NCI-H510A (cell line): ENCODE results near the gene MLPH.

ENCODE experiments used
- DNase-seq: peaks from one replicate; lab custom pipeline; 2025; lab: John Stamatoyannopoulos, UW

Gene MLPH

GRCh38 chr2:237546040-237546875 lies 59.2 kb downstream of the MLPH start:
- no peak for DNase-seq

GRCh38 chr2:237546876-237547395 lies 59.9 kb downstream of the MLPH start:
- DNase-seq, result no peak

- no peak for DNase-seq
These were observed 60.9 kb downstream of the MLPH start for GRCh38 chr2:237547841-237548416.

- no peak for DNase-seq
These were observed 62.2 kb downstream of the MLPH start for GRCh38 chr2:237549216-237549615.

GRCh38 chr2:237549643-237550415 lies 62.8 kb downstream of the MLPH start:
- DNase-seq, result no peak

GRCh38 chr2:237551071-237551574 lies 64.1 kb downstream of the MLPH start:
- DNase-seq, result no peak

DNA sequence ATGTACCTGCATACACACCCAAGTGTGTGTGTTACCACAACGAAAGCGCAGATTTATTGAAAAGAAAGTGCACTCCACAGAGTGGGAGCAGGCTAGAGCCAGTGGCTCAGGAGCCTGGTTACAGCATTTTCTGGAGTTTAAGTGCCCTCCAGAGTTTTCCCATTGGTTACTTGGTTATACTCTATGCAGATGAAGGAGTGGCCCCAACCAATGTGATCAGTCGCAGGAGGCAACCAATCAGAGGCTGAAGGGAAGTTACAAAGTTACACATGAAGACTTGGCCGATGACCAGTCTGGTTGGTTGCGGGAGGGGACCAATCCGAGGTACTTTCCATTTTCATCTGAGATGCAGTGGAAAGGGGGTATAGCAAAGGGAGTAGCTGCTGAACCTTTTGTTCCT lies 65.9 kb downstream of the MLPH start:
- DNase-seq, result no peak

GRCh38 chr2:237553948-237554347 lies 66.9 kb downstream of the MLPH start:
- no peak for DNase-seq

DNA sequence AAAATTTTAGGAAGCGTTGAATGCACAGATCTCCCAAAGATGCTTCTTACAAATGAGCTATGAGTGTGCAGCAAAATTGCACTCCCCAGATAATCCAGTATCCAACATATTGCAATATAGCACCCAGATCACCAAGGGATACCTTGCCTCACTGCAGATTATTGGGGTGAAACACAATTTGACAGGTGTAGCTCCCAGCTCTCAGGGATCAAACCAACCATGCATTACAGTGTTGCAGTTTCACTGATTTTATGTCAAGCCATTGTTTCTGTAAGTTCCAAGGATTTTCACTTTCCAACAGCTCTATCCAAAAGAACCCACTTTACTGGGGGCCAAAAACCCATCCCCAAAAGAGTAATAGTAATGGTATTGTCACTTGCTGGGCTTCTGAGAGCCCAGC lies 68.5 kb downstream of the MLPH start:
- no peak for DNase-seq

DNA sequence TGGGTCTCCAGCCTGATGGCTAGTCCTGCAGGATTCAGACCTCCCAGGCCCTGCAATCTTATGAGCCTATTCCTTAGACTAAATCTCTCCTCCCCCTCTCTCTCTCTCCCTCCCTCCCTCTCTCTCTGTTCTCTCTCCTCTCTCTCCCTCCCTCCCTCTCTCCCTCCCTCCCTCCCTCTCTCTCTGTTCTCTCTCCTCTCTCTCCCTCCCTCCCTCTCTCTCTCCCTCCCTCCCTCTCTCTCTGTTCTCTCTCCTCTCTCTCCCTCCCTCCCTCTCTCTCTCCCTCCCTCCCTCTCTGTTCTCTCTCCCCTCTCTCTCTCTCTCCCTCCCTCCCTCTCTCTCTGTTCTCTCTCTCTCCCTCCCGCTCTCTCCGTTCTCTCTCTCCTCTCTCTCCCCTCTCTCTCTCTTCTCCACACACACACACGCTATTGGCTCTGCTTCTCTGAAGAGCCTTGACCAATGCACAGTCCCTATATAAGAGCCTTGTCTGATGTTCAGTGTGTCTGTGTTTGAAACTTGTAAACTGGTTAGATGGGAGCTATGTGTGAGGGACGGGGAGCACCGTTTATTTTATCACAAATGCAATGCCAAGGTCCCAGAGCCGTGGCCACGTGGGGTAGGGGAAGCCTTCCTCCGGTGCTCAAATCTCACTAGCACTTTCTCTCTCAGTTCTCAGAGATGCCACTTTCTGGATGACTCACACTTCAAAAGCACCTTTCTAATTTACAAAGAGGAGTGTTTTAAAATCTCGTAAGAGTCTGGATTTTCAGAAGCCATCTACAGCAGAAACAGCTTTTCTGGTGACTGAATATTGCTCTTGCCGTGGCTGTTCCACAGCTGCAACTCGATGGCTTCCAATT lies 70.0 kb downstream of the MLPH start:
- DNase-seq, result no peak

DNA sequence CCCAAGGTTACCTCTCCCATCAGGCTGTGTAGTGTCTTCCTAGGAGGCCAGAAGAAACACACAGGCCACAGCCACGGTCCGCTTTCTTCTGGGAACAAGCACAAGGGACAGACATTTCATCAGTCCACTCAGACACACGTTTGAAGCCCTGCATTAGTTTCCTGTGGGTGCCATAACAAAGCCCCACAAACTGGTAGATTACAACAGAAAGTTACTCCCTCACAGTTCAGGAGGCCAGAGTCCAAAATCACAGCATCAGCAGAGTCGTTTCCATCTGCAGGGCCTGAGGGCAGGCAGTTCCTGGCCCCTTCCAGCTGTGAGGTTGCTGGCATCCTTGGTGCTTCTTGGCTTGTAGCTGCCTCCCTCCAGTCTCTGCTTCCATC lies 70.6 kb downstream of the MLPH start:
- no peak for DNase-seq

DNA sequence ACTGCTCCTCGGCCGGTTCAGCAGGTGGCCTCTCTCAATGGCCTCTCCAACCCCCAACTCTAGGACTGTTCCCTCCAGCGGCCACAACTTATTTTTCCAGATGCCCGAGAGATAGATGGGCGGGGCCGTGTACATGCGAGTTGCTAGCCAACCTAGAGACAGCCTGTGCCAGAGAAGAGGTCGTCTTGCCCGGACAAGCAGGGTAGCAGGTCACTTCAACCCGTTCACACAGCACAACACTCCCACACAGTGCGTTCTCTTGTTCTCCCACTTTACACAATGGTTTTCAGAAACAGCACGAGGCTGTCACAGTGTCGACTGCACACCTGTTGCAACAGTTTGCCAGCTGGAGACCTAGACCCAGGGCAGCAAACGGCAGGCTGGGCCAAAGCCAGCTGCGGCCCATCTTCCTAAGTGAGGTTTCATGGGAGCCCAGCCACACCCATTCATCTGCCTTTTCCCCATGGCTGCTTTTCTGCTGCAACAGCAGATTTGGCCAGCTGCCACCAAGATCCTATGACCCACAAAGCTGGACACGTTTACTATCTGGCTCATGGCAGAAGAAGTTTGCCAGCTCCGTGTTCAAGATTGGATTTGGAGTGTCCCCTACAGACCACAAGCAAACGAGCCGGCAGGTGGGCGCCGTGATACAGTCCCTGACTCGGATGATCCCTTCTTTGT lies 72.0 kb downstream of the MLPH start:
- DNase-seq, result peak; percentile 88

- no peak for DNase-seq
These were observed 74.2 kb downstream of the MLPH start for GRCh38 chr2:237561221-237561620.

DNA sequence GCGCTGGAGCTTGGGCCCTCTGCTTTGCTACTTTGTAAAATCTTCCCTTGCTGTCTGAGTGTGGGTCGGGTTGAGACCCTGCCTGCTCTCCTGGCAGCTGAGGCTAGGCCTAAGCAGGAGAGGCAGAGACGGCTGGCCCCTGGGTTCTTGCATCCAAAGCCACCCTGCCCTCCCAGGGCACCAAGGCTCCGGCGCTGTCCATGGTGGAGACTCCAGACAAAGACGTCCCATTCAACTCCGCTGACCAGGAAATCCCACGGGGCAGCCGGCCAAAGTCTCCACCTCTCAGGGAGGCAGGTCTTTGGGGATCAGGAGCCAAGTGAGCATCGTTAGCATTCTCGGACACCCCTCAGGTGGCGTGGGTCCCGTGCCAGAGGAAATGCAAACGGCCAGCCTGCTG lies 76.8 kb downstream of the MLPH start:
- no peak for DNase-seq

- no peak for DNase-seq
These were observed 77.6 kb downstream of the MLPH start for GRCh38 chr2:237564526-237565131.

GRCh38 chr2:237565974-237566373 lies 78.9 kb downstream of the MLPH start:
- DNase-seq, result no peak

DNA sequence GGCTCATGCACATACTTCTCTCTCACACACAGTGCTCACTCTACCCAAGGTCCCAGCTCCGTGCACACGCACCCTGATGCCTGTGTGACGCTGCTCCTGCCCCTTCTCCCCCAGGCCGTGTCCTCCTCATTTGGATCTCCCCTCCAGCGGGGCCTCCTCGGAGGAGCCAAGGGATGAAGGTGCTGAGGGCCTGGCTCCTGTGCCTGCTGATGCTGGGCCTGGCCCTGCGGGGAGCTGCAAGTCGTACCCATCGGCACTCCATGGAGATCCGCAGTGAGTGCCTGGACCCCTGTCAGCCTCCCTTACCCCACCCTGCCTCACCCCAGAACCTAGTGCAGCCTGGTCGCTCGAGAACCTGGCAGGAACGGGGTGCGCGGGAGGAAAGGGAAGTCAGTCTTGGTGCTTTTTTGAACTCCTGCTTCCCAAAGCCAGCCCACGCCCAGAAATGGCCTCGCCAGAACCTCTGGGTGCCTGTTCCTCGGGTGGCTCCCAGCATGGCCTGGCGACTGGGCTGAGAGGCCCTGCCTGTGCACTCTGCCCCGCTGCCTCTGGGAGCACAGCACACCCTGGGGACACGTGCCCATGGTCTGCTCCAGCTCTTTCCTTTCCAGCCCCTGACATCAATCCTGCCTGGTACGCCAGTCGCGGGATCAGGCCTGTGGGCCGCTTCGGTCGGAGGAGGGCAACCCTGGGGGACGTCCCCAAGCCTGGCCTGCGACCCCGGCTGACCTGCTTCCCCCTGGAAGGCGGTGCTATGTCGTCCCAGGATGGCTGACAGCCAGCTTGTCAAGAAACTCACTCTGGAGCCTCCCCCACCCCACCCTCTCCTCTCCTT lies 79.6 kb downstream of the MLPH start, which contains the start of gene PRLH:
TSS of gene PRLH (plus strand) at position 174 of the 835 bp plus-strand sequence. CDS start at position 174, 0 bp downstream.
- DNase-seq, result no peak

DNA sequence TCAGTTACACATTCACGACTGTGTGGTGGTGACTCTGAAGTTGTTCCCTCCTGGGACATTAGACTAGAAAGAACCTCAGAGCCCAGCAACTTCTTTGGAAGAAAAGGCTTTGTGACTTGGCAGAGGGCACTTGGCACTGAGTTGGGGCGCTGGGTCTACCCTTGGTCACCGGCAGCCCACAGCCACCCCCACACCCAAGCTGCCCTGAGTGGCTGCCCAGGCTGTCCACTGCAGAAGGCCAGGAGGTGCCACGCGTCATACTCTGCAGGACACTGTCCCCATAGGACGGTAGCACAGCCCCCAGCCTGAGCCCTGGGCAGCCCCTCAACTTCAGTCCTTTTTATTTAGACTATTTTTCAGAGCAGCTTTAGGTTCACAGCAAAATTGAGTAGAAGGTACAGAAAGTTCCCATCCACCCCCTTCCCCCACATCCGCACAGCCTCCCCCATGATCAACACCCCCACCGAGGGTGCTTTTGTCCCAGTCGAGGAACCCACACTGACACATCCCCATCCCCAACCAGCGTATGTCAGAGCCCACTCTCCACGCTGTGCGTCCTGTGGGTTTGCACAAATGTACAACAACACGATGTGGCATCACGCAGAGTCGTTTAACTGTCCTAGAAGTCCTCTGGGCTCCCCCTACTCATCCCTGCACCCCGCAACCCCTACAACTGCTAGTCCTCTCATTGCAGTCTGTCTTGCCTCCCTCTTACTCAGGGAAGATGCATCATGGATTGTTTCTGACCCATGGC lies 80.4 kb downstream of the MLPH start:
- no peak for DNase-seq
